ENCODE measurements around the gene TMX3.

TMX3 gene

DNA sequence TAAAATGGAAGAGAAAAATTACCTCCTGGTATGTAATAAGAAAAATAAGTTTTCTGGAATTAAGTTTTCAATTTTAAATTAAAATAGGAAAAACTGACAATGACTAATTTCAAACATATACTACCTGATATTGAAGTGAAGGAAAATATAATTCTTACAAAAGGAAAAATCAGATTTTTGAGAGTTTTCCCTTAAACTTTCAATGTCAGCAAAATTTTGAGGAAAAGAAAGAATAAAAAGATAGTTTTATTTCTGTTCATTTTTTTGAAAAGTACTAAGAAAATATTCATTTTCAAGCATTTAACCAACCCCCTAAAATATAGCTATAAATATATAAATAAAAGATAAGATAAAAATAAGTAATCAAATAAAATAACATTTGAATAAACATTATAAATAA, 87.1 kb downstream of the TMX3 start:
- TF ChIP-seq, protein P1, sequence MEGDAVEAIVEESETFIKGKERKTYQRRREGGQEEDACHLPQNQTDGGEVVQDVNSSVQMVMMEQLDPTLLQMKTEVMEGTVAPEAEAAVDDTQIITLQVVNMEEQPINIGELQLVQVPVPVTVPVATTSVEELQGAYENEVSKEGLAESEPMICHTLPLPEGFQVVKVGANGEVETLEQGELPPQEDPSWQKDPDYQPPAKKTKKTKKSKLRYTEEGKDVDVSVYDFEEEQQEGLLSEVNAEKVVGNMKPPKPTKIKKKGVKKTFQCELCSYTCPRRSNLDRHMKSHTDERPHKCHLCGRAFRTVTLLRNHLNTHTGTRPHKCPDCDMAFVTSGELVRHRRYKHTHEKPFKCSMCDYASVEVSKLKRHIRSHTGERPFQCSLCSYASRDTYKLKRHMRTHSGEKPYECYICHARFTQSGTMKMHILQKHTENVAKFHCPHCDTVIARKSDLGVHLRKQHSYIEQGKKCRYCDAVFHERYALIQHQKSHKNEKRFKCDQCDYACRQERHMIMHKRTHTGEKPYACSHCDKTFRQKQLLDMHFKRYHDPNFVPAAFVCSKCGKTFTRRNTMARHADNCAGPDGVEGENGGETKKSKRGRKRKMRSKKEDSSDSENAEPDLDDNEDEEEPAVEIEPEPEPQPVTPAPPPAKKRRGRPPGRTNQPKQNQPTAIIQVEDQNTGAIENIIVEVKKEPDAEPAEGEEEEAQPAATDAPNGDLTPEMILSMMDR (IDR thresholded peaks at IDR 0.05; ENCODE audit: control insufficient read depth, extremely low read depth, insufficient read depth) = no peak
- no peak overlapping the region for H3K4me3 ChIP-seq (ENCODE audit: low read depth, low read length)
- DNase-seq (ENCODE audit: low read depth) = no peak
